GM21786 (cell line): ENCODE measurements around the gene NUTF2.
A peak's percentile ranks its signal among the peaks of the same experiment; 100 is the strongest.

ENCODE experiments used
- ATAC-seq: cut with Tn5 transposase; IDR thresholded peaks from one replicate; pipeline ENCODE4 v1.9.1; 2021; ENCODE audit not compliant: unreplicated experiment

NUTF2 gene

GRCh38 chr16:67846320-67847063 is at the start of gene NUTF2:
Gene NUTF2, plus strand, starts transcription at chr16:67846933. Its CDS starts 18,198 bp downstream, at chr16:67865131.
- ATAC-seq = peak; percentile 59

- no peak for ATAC-seq
These were observed 46.3 kb upstream of the NUTF2 start for GRCh38 chr16:67800338-67800926.

GRCh38 chr16:67801241-67801640 is 45.5 kb upstream of the NUTF2 start:
- ATAC-seq = no peak

- no peak for ATAC-seq
These were observed 44.9 kb upstream of the NUTF2 start for GRCh38 chr16:67801883-67802282.

- no peak for ATAC-seq
These were observed 42.8 kb upstream of the NUTF2 start for GRCh38 chr16:67803894-67804293.

- no peak for ATAC-seq
These were observed 41.7 kb upstream of the NUTF2 start for GRCh38 chr16:67804853-67805542.

- no peak for ATAC-seq
These were observed 40.9 kb upstream of the NUTF2 start for GRCh38 chr16:67805718-67806427.

- peak; percentile 95 for ATAC-seq
These were observed 40.1 kb upstream of the NUTF2 start, which contains the start of the genes RANBP10 and TSNAXIP1 for GRCh38 chr16:67806428-67807147. Gene RANBP10, minus strand, starts transcription at chr16:67806560. Its CDS starts 24 bp downstream, at chr16:67806536. Gene TSNAXIP1, plus strand, starts transcription at chr16:67806889. Its CDS starts 261 bp downstream, at chr16:67807150.

GRCh38 chr16:67807148-67807682 is 39.5 kb upstream of the NUTF2 start:
- ATAC-seq = no peak

GRCh38 chr16:67811899-67812298 is 34.8 kb upstream of the NUTF2 start:
- no peak for ATAC-seq

GRCh38 chr16:67814567-67814966 is 32.2 kb upstream of the NUTF2 start:
- no peak for ATAC-seq

GRCh38 chr16:67820608-67821259 is 26.0 kb upstream of the NUTF2 start:
- ATAC-seq = no peak

GRCh38 chr16:67822511-67822910 is 24.2 kb upstream of the NUTF2 start:
- ATAC-seq = no peak

- ATAC-seq = no peak
These were observed 21.6 kb upstream of the NUTF2 start for GRCh38 chr16:67825119-67825518.

GRCh38 chr16:67825906-67826305 is 20.8 kb upstream of the NUTF2 start:
- ATAC-seq = no peak

GRCh38 chr16:67828651-67829050 is 18.1 kb upstream of the NUTF2 start:
- no peak for ATAC-seq

GRCh38 chr16:67833030-67833414 is 13.7 kb upstream of the NUTF2 start:
- no peak for ATAC-seq

- peak; percentile 98 for ATAC-seq
These were observed 13.1 kb upstream of the NUTF2 start for GRCh38 chr16:67833415-67834241.

- no peak for ATAC-seq
These were observed 12.5 kb upstream of the NUTF2 start for GRCh38 chr16:67834242-67834614.
